HUES48 (cell line): ENCODE measurements around the gene GNAI2.
"Not testable (repeated sequence)": the region's sequence is repeated elsewhere in the genome, so short reads cannot be mapped to it uniquely, and the experiment has no call there.

Experiments used
- H3K27ac ChIP-seq: one replicate; pipeline ENCODE4 v1.7.0; 2013; ENCODE audit warnings: low read depth, low read length, inconsistent platforms
- H3K27me3 ChIP-seq: 2 replicates; pipeline ENCODE4 v1.6.1; 2013; ENCODE audit warnings: mild to moderate bottlenecking, low read length; ENCODE audit not compliant: control insufficient read depth, insufficient read depth
- H3K36me3 ChIP-seq: 2 replicates; pipeline ENCODE4 v1.6.1; 2013; ENCODE audit warnings: low read length; ENCODE audit not compliant: control insufficient read depth, insufficient read depth
- H3K4me1 ChIP-seq: 2 replicates; pipeline ENCODE4 v1.6.1; 2013; ENCODE audit warnings: mild to moderate bottlenecking, low read length; ENCODE audit not compliant: control insufficient read depth, insufficient read depth
- H3K4me3 ChIP-seq: 2 replicates; pipeline ENCODE4 v1.5.1; 2013; ENCODE audit warnings: mild to moderate bottlenecking, low read depth, low read length
- H3K9ac ChIP-seq: 2 replicates; pipeline ENCODE4 v1.6.1; 2013; ENCODE audit warnings: mild to moderate bottlenecking, low read depth, low read length, moderate library complexity
- H3K9me3 ChIP-seq: 2 replicates; pipeline ENCODE4 v1.6.1; 2013; ENCODE audit warnings: low read length; ENCODE audit not compliant: control insufficient read depth, insufficient read depth

GNAI2 gene

GRCh38 chr3:50205413-50206276 is 30.4 kb upstream of the GNAI2 start:
- peaks cover 12% of the 10 kb centered on the region for H3K4me1 ChIP-seq
- H3K4me3 ChIP-seq = peak overlapping the region; percentile 72
- peaks cover 30% of the 10 kb centered on the region for H3K27me3 ChIP-seq
- no peaks in the 10 kb centered on the region for H3K9me3 ChIP-seq
- no peak overlapping the region for H3K27ac ChIP-seq
- no peak overlapping the region for H3K9ac ChIP-seq
- no peaks in the 10 kb centered on the region for H3K36me3 ChIP-seq

- no peak overlapping the region for H3K4me3 ChIP-seq
- peaks cover 30% of the 10 kb centered on the region for H3K27me3 ChIP-seq
- H3K4me1 ChIP-seq = peaks cover 18% of the 10 kb centered on the region
- H3K9me3 ChIP-seq = no peaks in the 10 kb centered on the region
- no peaks in the 10 kb centered on the region for H3K36me3 ChIP-seq
- no peak overlapping the region for H3K9ac ChIP-seq
- H3K27ac ChIP-seq = no peak overlapping the region
Measured at GRCh38 chr3:50207359-50208042, 28.5 kb upstream of the GNAI2 start.

- H3K9ac ChIP-seq = no peak overlapping the region
Measured at GRCh38 chr3:50208677-50209344, 27.2 kb upstream of the GNAI2 start.

GRCh38 chr3:50210176-50210509 is 25.9 kb upstream of the GNAI2 start:
- Histone ChIP-seq H3K27ac (peak overlapping the region; percentile 42), H3K36me3 (no peaks in the 10 kb centered on the region), H3K4me1 (peaks cover 15% of the 10 kb centered on the region), H3K9me3 (no peaks in the 10 kb centered on the region), H3K4me3 (no peak overlapping the region), H3K27me3 (peaks cover 18% of the 10 kb centered on the region), H3K9ac (no peak overlapping the region)

More at GRCh38 chr3:50208677-50209344, 27.2 kb upstream of the GNAI2 start:
- no peaks in the 10 kb centered on the region for H3K9me3 ChIP-seq
- H3K4me1 ChIP-seq = peaks cover 15% of the 10 kb centered on the region
- H3K27ac ChIP-seq = no peak overlapping the region
- H3K4me3 ChIP-seq = no peak overlapping the region
- peaks cover 26% of the 10 kb centered on the region for H3K27me3 ChIP-seq
- H3K36me3 ChIP-seq = no peaks in the 10 kb centered on the region

GRCh38 chr3:50210510-50211367 is 25.3 kb upstream of the GNAI2 start:
- H3K4me1 ChIP-seq = peaks cover 15% of the 10 kb centered on the region
- H3K4me3 ChIP-seq = no peak overlapping the region
- H3K27me3 ChIP-seq = peaks cover 12% of the 10 kb centered on the region
- H3K9ac ChIP-seq = no peak overlapping the region
- peak overlapping the region; percentile 42 for H3K27ac ChIP-seq
- no peaks in the 10 kb centered on the region for H3K36me3 ChIP-seq
- no peaks in the 10 kb centered on the region for H3K9me3 ChIP-seq

GRCh38 chr3:50211368-50211717 is 24.7 kb upstream of the GNAI2 start:
- H3K9me3 ChIP-seq, H3K36me3 ChIP-seq, H3K9ac ChIP-seq, H3K27me3 ChIP-seq, H3K4me3 ChIP-seq: not testable (repeated sequence)
- H3K27ac ChIP-seq = peak overlapping the region; percentile 42
- H3K4me1 ChIP-seq = peaks cover 15% of the 10 kb centered on the region

- Histone ChIP-seq H3K27ac (no peak overlapping the region), H3K4me1 (peaks cover 15% of the 10 kb centered on the region), H3K36me3 (no peaks in the 10 kb centered on the region), H3K9ac (no peak overlapping the region), H3K9me3 (no peaks in the 10 kb centered on the region), H3K4me3 (no peak overlapping the region), H3K27me3 (peaks cover 1% of the 10 kb centered on the region; the same call in 1 of the 2 replicates)
Measured at GRCh38 chr3:50211930-50212329, 24.1 kb upstream of the GNAI2 start.

GRCh38 chr3:50212502-50212901 is 23.5 kb upstream of the GNAI2 start:
- H3K4me1 ChIP-seq = peaks cover 15% of the 10 kb centered on the region
- no peak overlapping the region for H3K4me3 ChIP-seq
- no peak overlapping the region for H3K9ac ChIP-seq
- H3K36me3 ChIP-seq = no peaks in the 10 kb centered on the region
- H3K27ac ChIP-seq = no peak overlapping the region
- no peaks in the 10 kb centered on the region for H3K27me3 ChIP-seq
- H3K9me3 ChIP-seq = no peaks in the 10 kb centered on the region

GRCh38 chr3:50212971-50213370 is 23.0 kb upstream of the GNAI2 start:
- Histone ChIP-seq H3K36me3 (no peaks in the 10 kb centered on the region), H3K9me3 (no peaks in the 10 kb centered on the region), H3K9ac (no peak overlapping the region), H3K27me3 (no peaks in the 10 kb centered on the region), H3K27ac (no peak overlapping the region), H3K4me3 (no peak overlapping the region), H3K4me1 (peaks cover 15% of the 10 kb centered on the region)

GRCh38 chr3:50213373-50213772 is 22.6 kb upstream of the GNAI2 start:
- H3K27me3 ChIP-seq = no peaks in the 10 kb centered on the region

More at GRCh38 chr3:50213373-50213772, 22.6 kb upstream of the GNAI2 start:
- Histone ChIP-seq H3K4me1 (peaks cover 15% of the 10 kb centered on the region), H3K4me3 (no peak overlapping the region), H3K27ac (no peak overlapping the region), H3K9ac (no peak overlapping the region), H3K9me3 (no peaks in the 10 kb centered on the region), H3K36me3 (no peaks in the 10 kb centered on the region)
